HG03103 (cell line): Measurements from ENCODE around the gene TNNT2.
A peak's percentile ranks its signal among the peaks of the same experiment; 100 is the strongest.

Experiments used
- ATAC-seq: cut with Tn5 transposase; IDR thresholded peaks from one replicate; pipeline ENCODE4 v1.9.1; 2021; ENCODE audit warnings: low read depth; ENCODE audit not compliant: unreplicated experiment

Gene TNNT2

DNA sequence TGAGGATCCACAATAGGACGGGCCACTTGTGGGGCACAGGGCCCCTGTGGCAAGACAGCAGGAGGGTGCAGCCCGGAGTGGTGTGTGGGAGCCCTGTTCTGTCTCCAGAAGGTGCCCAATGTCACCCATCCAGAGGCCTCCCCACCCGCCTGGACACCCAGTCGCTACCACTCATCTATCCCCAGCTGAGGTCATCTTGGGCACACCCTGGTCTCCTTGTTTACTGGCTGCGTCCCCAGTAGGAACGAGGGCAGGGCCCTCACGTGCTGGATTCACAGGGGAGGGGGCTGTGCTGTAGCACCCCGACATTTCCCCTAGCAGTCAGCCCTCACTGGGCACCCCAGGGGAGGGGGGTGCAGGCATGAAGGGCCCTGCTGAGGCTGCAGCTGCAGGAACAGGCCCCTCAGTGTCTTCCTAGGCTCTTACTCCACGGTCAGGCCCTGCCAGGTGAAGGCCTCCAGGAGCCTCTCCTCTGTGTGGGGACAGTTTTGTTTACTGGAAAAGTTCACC is 2.3 kb upstream of the TNNT2 start:
- no peak for ATAC-seq

DNA sequence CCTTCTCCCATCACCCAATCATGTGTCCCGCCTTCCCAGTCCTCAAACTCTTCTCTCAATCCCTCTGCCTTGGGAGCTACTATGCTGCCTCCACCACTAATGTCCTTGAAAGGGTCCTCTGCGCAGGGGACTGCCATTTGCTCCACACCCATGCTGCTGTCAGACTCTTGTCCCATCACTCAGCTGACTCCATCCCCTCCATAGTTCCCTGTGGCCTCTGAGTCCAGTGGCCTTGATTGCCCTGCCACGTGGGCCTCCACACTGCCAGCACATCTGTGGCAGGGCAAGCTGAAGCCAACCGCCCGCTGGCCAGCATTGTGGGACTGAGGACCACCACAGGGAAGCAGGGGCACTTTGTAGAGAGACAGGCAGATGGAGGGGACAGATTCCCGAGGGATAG is 1.3 kb upstream of the TNNT2 start:
- no peak for ATAC-seq

DNA sequence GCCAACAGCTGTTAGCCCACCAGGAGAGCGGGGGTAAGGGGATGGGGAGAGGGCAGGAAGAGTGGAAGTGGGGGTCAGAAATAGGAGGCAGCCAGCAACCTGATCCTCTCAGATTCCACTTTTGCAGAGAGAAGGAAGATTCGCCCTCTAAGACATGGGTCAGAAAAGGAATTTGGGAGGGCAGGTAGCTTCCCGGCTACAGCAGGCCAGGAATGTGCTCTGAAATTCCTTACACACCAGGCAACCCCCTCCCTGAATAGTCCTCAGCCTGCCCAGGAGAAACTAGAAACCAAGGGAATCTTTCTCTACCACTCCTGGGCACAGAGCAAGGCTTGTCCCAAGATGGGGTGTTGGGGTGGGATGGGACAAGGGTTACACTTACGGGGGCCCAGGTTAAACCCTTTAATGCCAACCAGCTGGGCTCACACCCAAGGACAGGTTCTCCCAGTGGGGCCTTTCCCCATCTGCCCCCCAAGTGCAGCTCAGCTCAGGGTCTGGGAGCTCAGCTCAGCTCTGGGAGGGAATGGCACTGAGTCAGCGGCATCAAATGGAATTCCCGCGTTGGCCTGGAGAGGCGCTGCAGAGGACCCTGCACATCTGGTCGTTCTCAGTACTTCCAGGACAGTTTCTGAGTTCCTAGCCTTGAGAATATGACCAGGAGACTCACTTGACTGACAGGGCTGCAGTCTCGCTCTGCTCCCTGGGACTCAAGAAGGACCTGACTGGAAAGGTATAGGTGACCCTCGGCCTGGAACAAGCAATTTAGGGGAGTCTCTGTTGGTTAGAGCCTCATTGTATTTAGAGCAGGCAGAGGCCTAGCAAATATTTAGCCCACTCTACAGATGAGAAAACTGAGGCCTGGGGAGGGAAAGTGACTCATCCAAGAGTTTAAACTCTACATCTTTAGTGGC is 761 bp downstream of the TNNT2 start:
- peak; percentile 51 for ATAC-seq

DNA sequence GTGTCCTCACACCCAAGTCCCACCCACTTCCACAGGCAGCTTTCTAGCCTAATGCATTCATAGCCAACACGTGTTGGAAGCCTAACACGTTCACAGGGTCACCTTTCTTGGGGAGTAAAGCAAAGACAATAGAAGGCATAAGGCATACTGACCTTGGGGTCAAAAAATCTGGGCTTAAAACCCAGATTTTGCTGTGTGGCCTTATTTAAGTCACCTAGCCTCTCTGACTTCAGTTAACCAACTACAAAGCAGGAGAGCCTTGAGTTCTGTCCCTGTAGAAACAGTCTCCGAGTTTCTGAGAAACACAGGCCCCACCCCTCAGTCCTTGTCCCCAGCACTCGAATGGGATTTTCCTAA is 1.4 kb downstream of the TNNT2 start:
- no peak for ATAC-seq

DNA sequence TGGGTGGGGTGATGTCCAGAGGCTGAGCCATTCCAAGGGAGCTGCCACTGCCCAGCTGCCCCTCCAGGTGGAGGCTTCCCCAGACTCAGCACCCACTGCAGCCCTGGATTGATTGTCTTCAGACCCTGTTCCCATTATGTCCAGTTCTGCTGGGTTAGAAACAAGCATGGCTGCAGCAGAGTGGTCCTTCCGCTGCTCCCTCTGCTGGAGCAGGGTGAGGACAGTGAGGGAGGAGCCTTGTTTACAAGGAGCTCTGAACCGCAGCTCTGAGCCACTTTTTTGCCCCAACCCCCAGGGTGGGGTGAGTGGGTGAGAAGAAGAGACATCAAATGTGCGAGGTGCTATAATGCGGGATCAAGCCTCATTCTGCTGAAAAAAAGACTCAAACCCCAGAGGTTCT is 2.3 kb downstream of the TNNT2 start:
- ATAC-seq, result no peak

DNA sequence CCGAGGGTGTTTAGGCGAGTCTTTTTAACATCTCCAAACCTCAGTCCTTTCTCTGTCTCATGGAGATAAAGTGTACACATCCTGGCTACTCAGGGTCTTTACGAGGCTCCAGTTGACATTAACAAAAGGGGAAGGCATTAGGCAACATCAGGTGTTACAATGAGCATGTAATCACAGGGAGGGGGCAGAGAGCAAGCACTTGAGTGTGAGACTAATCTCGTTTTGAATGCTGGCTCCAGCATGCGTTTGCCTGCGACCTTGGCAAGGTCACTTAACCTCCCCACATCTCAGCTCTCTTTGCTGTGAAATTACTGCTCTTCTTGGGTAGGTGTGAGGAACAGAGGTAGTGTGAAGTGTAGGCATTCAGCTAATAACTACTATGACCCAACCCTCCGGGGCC is 3.1 kb downstream of the TNNT2 start:
- no peak for ATAC-seq

DNA sequence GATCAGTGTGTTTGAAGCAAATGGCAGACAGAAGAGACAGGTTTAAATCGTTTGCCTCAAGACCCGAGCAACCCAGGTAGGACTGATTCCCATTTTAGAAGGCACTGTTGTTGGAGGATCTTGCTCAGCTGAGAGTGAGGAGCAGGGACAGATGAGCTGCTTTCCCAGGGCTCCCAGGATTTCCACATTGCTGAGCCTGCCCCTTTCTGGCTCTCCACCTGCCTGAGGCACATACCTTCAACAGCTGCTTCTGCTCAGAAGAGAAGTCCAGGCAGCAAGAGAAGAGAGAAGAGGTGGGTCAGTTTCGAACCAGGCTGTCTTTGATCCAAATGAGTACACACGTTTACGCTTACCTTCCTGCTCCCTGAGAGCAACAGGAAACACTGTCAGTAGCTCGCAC is 5.7 kb downstream of the TNNT2 start:
- no peak for ATAC-seq

DNA sequence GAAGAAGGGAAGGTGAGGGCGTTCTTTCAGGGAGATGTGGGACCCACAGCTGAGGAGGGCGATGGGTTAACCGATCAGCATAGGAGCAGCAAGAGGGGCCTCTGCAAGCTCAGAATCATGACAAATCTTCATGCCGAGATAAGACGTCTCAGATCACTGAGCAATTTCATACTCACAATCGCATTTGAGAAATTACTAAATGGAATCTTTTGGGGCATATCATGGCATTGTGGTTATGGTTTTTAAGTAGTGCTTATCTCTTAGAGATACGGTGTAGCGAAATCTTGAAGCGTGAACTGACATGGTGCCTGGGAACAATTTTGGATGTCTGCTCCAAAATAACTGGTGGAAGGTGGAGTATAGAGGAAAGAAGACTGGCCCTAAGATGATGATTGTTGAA is 6.2 kb downstream of the TNNT2 start:
- ATAC-seq, result no peak

DNA sequence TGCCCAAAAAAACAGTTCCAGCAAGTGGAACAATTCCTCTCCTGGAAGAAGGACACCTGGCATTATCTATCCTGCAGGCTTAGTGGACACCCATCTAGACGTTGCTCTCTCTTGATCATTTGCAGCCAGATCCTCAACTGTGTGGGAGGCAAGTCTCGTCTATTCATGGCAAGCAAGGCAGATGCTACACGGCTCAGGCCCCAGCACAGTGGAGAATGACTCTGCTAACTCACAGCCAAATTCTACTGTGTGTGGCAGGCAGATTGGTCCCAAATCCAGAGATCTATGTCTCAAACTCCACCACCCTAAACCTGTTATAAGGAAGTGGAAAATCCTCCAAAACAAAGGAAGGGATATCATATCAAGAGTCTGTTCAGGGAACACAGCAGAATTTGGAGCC is 7.0 kb downstream of the TNNT2 start:
- ATAC-seq, result no peak

DNA sequence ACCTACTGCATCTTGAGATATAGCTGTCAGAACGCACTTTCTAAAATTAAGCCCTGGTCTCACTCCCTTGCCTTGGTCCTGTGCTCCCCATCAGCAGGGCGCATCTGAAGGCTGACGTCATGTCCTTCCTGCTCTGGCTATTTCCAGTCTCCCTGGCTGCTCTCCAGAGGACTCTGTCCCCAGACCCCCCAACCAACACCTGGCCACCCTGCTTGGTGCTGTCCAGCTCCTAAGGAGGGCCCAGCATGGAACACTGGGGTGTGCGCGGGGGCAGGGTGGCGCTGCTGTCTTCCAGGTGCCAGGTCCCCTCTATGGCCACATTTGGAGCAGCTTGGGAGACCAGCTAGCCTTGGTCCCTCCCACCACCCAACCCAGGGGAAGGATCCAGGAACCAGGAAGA is 8.3 kb downstream of the TNNT2 start:
- ATAC-seq, result no peak

DNA sequence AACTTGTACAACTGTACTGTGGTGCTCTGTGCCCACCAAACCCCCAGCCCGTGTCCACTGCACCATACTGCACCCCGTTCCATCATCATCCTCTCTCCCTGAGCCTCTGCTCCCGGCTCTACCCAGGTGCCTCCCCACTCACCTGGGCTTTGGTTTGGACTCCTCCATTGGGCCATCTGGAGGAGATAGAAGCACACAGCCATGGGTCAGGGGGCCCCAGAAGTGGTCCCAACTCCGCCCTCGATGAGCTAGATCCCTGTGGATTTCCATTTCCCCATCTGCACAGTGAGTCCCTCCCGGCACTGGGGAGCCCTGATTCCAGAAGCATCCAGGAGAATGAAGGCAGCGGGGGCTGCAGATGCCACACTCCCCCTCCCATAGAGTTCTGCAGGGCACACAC is 10.8 kb downstream of the TNNT2 start:
- ATAC-seq, result no peak

DNA sequence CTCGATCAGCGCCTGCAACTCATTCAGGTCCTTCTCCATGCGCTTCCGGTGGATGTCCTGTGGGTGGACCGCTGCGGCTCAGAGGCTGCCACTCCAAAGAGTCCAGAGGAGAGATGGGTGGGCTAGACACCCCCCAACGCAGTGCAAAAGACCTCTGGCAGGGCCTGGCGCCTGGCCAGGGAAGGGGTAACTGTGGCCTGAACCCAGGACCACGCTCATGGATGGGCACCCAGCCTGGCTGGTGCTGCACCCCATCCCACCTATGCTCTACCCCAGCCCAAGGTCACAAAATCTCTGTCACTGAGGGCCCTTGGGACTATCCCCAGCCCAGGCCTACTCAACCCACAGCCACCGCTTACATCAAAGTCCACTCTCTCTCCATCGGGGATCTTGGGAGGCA is 12.2 kb downstream of the TNNT2 start:
- ATAC-seq, result no peak

DNA sequence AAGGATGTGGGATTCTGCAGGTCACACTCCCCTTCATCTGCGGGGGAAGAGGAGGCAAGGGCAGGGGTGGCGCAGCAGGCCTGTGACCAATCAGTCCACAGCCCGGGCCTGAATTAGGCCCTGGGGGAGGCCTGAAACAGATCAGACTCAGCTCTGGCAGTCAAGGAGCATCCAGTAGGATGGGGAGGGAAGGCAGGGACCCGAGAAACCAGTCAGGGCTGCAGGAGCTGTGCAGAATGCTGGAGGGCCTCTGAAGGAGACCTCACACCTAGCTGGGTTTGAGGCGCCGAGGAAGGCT is 12.7 kb downstream of the TNNT2 start:
- ATAC-seq, result no peak

DNA sequence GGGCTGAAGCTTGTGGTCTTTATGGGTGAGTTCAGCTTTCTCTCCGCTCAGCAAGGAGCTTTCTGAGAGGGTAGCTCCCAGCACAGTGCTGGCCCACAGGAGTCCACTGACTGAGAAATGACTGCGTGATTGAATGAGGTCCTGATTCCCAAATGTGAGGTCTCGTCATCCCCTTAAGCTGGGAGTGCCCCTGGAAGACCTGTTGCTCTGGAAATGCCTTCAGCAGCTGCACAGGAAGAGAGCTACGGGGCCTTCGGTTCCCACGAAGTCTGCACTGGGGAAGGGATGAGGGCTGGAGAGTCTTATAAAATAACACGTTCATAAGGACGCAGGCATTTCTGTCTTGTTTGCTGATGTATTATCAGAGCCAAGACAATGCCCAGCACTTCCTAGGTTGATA is 14.0 kb downstream of the TNNT2 start:
- ATAC-seq, result no peak

DNA sequence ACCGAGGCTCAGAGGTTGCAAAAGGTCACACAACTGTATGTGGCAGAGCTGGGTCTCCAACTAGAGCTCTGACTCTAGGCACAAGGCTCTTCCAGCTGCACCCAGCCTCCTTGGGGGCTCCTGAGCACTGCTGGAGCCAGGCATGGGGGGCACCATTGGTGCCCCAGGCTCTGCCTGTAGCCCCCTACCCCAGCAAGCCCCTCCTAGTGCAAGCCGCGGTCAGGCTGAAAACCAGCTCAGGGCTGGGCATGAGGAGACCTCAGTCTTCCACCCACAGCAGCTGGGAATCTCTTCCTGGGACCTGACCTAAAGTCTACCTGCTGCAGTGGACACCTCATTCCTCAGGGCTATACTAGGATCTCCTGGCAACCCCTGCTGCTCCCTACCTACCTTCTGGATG is 14.6 kb downstream of the TNNT2 start:
- no peak for ATAC-seq

DNA sequence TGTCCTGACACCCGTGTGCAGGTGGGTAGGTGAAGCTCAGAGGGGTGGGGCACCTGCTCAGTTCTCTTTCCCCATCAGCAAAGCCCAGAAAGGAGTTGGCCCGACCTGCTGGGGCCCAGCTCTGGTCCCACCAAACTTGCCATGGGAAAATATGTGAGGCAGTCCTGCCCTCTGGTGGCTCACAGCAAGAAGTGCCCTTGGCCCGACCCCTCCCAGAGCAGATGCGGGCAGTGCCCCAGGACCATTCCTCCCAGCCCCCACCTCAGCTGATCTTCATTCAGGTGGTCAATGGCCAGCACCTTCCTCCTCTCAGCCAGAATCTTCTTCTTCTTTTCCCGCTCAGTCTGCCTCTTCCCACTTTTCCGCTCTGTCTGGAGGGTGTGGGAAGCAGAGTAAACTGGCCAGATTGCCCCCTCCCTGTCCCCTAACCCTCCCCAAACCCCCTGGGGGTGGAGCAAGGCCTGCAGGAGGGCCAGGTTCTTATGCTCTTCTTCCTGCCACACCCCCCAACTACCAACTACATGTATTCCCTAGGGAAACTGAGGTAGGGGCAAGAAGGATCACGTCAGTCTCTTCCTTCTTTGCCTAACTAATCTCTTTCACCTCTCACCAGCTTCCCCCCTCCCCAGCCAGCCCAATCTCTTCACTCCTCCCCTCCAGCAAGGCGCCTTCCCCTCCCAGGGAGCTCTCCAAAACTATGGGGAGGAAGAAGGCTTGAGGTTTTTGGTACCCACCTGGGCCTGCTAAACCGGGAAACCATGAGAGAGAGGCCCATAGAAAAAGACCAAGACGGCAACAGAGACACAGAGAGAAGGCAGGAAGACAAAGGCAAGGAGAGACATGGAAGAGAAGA is 15.6 kb downstream of the TNNT2 start:
- ATAC-seq, result no peak

DNA sequence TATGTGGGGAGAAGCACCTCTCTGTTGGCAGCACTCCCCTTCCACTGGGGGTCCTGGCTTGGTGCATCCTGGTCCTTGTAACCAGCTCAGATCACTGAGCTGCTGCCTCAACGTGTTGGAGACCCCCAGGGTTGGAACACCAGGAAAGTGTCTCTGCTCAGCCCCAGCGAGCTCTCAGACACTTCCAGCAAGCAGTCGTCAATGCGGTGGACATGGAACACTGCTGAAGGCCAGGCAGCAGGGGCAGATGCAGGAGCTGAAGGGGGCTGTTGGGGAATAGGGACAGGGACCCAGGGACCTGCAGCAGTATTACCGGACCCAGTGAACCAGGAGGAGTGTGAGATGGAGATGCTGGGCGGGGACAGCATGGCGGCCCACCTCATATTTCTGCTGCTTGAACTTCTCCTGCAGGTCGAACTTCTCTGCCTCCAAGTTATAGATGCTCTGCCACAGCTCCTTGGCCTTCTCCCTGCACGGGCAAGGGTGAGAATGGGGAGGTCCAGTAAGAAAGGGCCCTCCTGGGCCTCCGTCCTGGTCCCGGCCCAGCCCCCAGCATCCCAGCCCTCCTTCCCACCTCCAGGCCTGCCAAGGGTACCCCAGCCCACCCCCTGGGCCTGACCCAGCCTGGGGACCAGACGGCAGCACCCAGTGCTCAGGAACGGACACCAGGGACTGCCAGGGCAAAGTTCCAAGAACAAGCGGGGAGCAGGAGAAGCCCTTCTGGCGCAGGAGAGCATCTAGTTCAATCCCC is 16.4 kb downstream of the TNNT2 start:
- ATAC-seq, result no peak

DNA sequence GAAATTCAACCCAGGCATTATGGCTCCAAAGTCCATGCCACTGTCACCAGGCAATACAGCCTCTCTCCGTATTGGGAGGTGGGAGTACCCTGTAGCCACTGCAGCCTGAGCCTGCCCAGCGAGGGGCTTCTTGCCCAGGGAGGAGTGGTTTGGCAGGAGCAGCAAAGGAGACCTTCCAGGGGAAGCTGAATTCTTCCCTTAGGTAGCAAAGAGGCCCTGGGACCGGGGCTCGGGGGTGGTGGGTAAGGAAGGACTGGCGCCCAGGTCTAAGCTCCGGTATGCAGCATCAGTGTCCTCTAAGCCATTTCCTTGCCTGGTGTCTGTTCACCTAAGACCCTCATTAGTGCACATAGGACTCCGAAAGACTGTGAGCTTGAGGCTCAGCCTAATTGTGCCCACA is 17.0 kb downstream of the TNNT2 start:
- no peak for ATAC-seq

DNA sequence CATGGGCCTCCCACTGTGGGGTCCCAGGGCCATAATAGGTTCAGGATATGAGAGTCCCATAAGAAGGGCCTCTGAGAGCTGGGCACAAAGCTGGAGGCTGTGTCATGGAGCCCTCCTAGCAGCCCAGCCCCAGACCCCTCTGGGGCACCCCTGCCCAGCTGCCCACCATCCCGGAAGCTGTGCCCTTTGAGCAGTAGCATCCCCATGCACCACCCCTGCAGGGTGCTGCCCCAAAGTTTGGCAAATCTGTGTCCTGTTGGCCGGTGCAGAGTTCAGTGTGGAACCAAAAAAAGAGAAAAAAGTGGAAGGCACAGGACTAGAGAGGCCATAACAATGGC is 17.6 kb downstream of the TNNT2 start:
- no peak for ATAC-seq

DNA sequence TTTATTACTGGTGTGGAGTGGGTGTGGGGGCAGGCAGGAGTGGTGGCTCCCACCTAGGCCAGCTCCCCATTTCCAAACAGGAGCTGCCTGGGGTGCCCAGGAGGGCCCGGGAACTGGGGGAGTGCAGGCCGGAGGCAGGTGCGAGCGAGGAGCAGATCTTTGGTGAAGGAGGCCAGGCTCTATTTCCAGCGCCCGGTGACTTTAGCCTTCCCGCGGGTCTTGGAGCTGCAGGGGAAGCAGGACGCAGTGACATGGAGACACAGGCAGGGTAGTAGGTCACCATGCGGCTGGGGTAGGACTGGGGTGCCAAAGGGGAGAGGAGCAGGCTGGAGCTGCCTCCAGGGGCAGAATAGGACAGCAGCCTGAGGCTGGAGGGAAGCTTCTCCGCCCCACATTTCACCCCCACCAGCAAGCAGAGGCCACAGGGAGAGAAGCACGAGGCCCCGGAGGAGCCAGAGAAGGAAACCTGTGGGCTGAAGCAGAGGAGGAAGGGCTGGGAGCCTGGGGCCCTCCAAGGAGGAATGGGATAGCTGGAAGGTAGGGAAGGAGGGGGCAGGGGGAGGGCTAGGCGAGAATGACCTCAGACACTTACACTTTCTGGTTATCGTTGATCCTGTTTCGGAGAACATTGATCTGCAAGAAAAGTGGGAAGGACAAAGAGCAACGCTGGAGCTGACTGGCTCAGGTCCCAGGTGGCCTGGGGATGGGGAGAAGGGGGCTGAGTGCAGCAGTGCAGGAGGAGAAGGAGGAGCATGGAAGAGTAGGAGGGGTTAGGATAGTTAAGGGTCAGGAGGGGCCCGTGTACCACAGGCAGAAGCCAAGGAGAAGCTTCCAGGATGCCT is 18.2 kb downstream of the TNNT2 start:
- ATAC-seq, result no peak
